CD4-positive, alpha-beta T cell treated with Interleukin-15 for 4 hours (primary cell): Measurements from ENCODE around the gene BLOC1S5.

Experiments used
- DNase-seq: peaks from one replicate; pipeline ENCODE4 v3.0.0-alpha.2; 2020; ENCODE audit warnings: low spot score

The BLOC1S5 gene

GRCh38 chr6:8063761-8064637 lies at the start of gene BLOC1S5:
Gene BLOC1S5, minus strand, starts transcription at chr6:8064389. Its CDS starts 13 bp downstream, at chr6:8064376.
- peak; percentile 96 for DNase-seq

- DNase-seq, result no peak
Observed at GRCh38 chr6:8113131-8113654, 49.0 kb upstream of the BLOC1S5 start.

- DNase-seq, result no peak
Observed at GRCh38 chr6:8110725-8111124, 46.5 kb upstream of the BLOC1S5 start.

- no peak for DNase-seq
Observed at GRCh38 chr6:8110117-8110721, 46.0 kb upstream of the BLOC1S5 start.

- DNase-seq, result no peak
Observed at GRCh38 chr6:8108759-8109539, 44.8 kb upstream of the BLOC1S5 start.

GRCh38 chr6:8108031-8108660 lies 44.0 kb upstream of the BLOC1S5 start:
- DNase-seq, result no peak

GRCh38 chr6:8105791-8106190 lies 41.6 kb upstream of the BLOC1S5 start:
- no peak for DNase-seq

GRCh38 chr6:8103726-8104125 lies 39.5 kb upstream of the BLOC1S5 start:
- DNase-seq, result no peak

GRCh38 chr6:8102122-8102958 lies 38.2 kb upstream of the BLOC1S5 start, which contains the start of gene EEF1E1:
Gene EEF1E1, minus strand, starts transcription at chr6:8102548. Its CDS starts 27 bp downstream, at chr6:8102521.
- DNase-seq, result peak; percentile 97

- DNase-seq, result no peak
Observed at GRCh38 chr6:8100159-8100854, 36.1 kb upstream of the BLOC1S5 start.

- no peak for DNase-seq
Observed at GRCh38 chr6:8090650-8091049, 26.5 kb upstream of the BLOC1S5 start.

GRCh38 chr6:8088886-8089285 lies 24.7 kb upstream of the BLOC1S5 start:
- DNase-seq, result no peak

- no peak for DNase-seq
Observed at GRCh38 chr6:8087870-8088754, 23.9 kb upstream of the BLOC1S5 start.

- DNase-seq, result no peak
Observed at GRCh38 chr6:8086755-8087306, 22.6 kb upstream of the BLOC1S5 start.

- DNase-seq, result no peak
Observed at GRCh38 chr6:8085053-8085511, 20.9 kb upstream of the BLOC1S5 start.

- no peak for DNase-seq
Observed at GRCh38 chr6:8084586-8084985, 20.4 kb upstream of the BLOC1S5 start.

GRCh38 chr6:8082954-8083858 lies 19.0 kb upstream of the BLOC1S5 start:
- no peak for DNase-seq

GRCh38 chr6:8082572-8082953 lies 18.4 kb upstream of the BLOC1S5 start:
- DNase-seq, result no peak
